OCI-M2 (cell line): Measurements from ENCODE around the gene NTM.
"Not testable (repeated sequence)": the region's sequence is repeated elsewhere in the genome, so short reads cannot be mapped to it uniquely, and the experiment has no call there.

Experiments used
- DNase-seq: peaks from one replicate; lab custom pipeline; 2025; ENCODE audit not compliant: unreplicated experiment; lab: John Stamatoyannopoulos, UW

The NTM gene

GRCh38 chr11:132315696-132316095, 945.3 kb downstream of the NTM start:
- no peak for DNase-seq

- no peak for DNase-seq
Measured at GRCh38 chr11:132318421-132319157, 948.2 kb downstream of the NTM start.

GRCh38 chr11:132319419-132319818, 949.0 kb downstream of the NTM start:
- DNase-seq = not testable (repeated sequence)

GRCh38 chr11:132330515-132330914, 960.1 kb downstream of the NTM start:
- no peak for DNase-seq

- no peak for DNase-seq
Measured at GRCh38 chr11:132332521-132332920, 962.1 kb downstream of the NTM start.

GRCh38 chr11:132334769-132335280, 964.4 kb downstream of the NTM start:
- no peak for DNase-seq

GRCh38 chr11:132335311-132335710, 964.9 kb downstream of the NTM start:
- DNase-seq = no peak

- no peak for DNase-seq
Measured at GRCh38 chr11:132336781-132337535, 966.5 kb downstream of the NTM start.

GRCh38 chr11:132337819-132338416, 967.5 kb downstream of the NTM start:
- DNase-seq = no peak

- no peak for DNase-seq
Measured at GRCh38 chr11:132342408-132342807, 972.0 kb downstream of the NTM start.

GRCh38 chr11:132343445-132344175, 973.2 kb downstream of the NTM start:
- DNase-seq = no peak

GRCh38 chr11:132346558-132347148, 976.2 kb downstream of the NTM start:
- DNase-seq = no peak

GRCh38 chr11:132347156-132348090, 977.0 kb downstream of the NTM start:
- DNase-seq = no peak

- no peak for DNase-seq
Measured at GRCh38 chr11:132349811-132350733, 979.7 kb downstream of the NTM start.

- DNase-seq = no peak
Measured at GRCh38 chr11:132351050-132351449, 980.6 kb downstream of the NTM start.

GRCh38 chr11:132352497-132352896, 982.1 kb downstream of the NTM start:
- no peak for DNase-seq

- DNase-seq = no peak
Measured at GRCh38 chr11:132353255-132353654, 982.8 kb downstream of the NTM start.

GRCh38 chr11:132357811-132358572, 987.6 kb downstream of the NTM start:
- no peak for DNase-seq
